Adrenal gland (tissue), 12 donors: ENCODE results near the gene GBF1. TPM values are rescaled to one million over a fixed set of nuclear protein-coding genes. Genes with fewer than 3 reads are reported as not detected.
A peak's percentile ranks its signal among the peaks of the same experiment; 100 is the strongest.

Experiments
- DNase-seq, 7 donors: peaks; one replicate each; pipeline ENCODE4 v3.0.0-alpha.2; 2019 to 2020
- H3K27ac ChIP-seq, 5 donors: fragments of 200-600 bp; sonication (generic) in 4 of 5; 1 replicate in 3 of 5; 2 replicates in 2 of 5; pipeline versions ENCODE4 v1.5.1 to v1.8.0; 2016 to 2020; ENCODE audit warnings: mild to moderate bottlenecking in 1 of 5
- H3K27me3 ChIP-seq: fragments of 200-600 bp; 2 replicates; pipeline ENCODE4 v1.8.0; 2021
- H3K36me3 ChIP-seq, 2 donors: fragments of 200-600 bp; replicated peaks in 1 of 2; 1 replicate in 1 of 2; 2 replicates in 1 of 2; pipeline versions ENCODE4 v1.5.1 to v1.8.0; 2018 to 2022
- H3K4me1 ChIP-seq, 2 donors: fragments of 200-600 bp; replicated peaks in 1 of 2; 1 replicate in 1 of 2; 2 replicates in 1 of 2; pipeline versions ENCODE4 v1.5.1 to v1.8.0; 2018 to 2021
- H3K4me3 ChIP-seq, 4 donors: fragments of 200-600 bp; sonication (generic) in 3 of 4; one replicate each; pipeline ENCODE4 v1.5.1; 2016 to 2018
- H3K9me3 ChIP-seq, 3 donors: fragments of 200-600 bp; sonication (generic) in 1 of 3; replicated peaks in 1 of 3; 1 replicate in 2 of 3; 2 replicates in 1 of 3; pipeline versions ENCODE4 v1.5.1 to v1.8.0; 2016 to 2021
- POLR2A ChIP-seq, 2 donors: fragments of 450-650 bp; IDR thresholded peaks; one replicate each; pipeline ENCODE4 v1.6.1; 2017; ENCODE audit warnings: antibody characterized with exemption in 2 of 2, mild to moderate bottlenecking in 2 of 2, moderate library complexity in 1 of 2
- WGBS, 4 donors: extraction: QIAGEN DNeasy Blood & Tissue Kit in 2 of 4; methylation state at CpG; one replicate each; pipeline versions ENCODE4 v1.1.5 to v1.1.7; 2013 to 2017; 5-methylcytosine and 5-hydroxymethylcytosine counted together
- intact Hi-C, 2 donors: fragments of 100-400 bp; cut with DNase I; formaldehyde crosslinking; loops; one replicate each; pipeline versions ENCODE4 v1.14.1 to v1.15.0; 2022 to 2023
- polyA plus RNA-seq, 3 donors: library from polyadenylated mRNA; stranded (reverse); fragments of 200-250 nt in 2 of 3; fragments of 350-450 nt in 1 of 3; fragmentation: Illumina TruSeq in 1 of 3; extraction: RNeasy Lipid Tissue Mini Kit (QIAGEN cat#74804) in 1 of 3; gene quantifications; one replicate each; pipeline ENCODE4 v1.2.3, GENCODE V29; 2013 to 2014
- total RNA-seq, 9 donors: library from RNA; depleted of rRNA in 4 of 9; stranded (reverse); fragments of >200 nt in 4 of 9; fragments of 120-200 nt in 1 of 9; fragmentation: NEBNext Ultra II Directional in 1 of 9; extraction: Animal tissue kit (Norgen Biotek cat#: 25700) in 1 of 9; gene quantifications; one replicate each; pipeline versions ENCODE4 v1.1.0 to v1.2.4, GENCODE V29; 2013 to 2023
- TF ChIP-seq, protein P1 (sequence below), 6 experiments: fragments of 450-650 bp in 4 of 6; fragments of 200-600 bp in 2 of 6; sonication (generic) in 1 of 6; IDR thresholded peaks; 1 replicate in 5 of 6; 2 replicates in 1 of 6; pipeline versions ENCODE4 v1.5.1 to v1.8.0; 2016 to 2021; ENCODE audit warnings: antibody characterized with exemption in 6 of 6, mild to moderate bottlenecking in 2 of 6, moderate library complexity in 1 of 6
- donor health status: healthy with polysubstance abuse.
- donor health status: Bipolar disorder and iron deficiency.
- donor health status: DM: yes; HTN: yes; CAD: no.
- donor health status: DM: no; HTN: no; CAD: no.
- donor health status: DM: no; HTN: no; CAD: no.
- donor health status: DM: yes; HTN: yes; CAD: no.

GBF1 gene
- total and polyA plus RNA-seq, 12 donors, result 16.4 to 46.1 (median 37.7) TPM

DNA sequence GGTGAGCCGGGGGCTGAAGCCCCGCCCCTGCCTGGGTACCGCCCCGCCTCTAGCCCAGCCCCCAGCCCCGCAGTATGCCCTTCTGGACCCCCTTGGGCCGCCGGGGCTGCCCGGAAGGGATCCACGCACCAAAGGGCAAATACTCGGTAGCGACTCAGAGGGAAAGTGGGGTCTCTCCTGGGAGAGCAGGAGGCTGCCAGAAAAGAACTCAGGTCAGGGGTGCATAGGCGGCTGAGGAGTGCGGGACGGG is 176.1 kb downstream of the GBF1 start:
- H3K36me3 ChIP-seq, result peaks cover 0 to 20% of the 10 kb centered on the region in 2 donors
- no peaks in the 10 kb centered on the region for H3K9me3 ChIP-seq
- 0 to 4% (median 0%) methylated on average over 2 to 14 of the region's 14 CpGs for WGBS, 4 donors
- H3K27me3 ChIP-seq, result no peaks in the 10 kb centered on the region
- peaks cover 28 to 32% of the 10 kb centered on the region in 2 donors for H3K4me1 ChIP-seq
- peak overlapping the region; percentile 72 to 96 (median 86) for H3K27ac ChIP-seq
- peak overlapping the region; percentile 68 to 98 (median 96) for H3K4me3 ChIP-seq
- TF ChIP-seq, protein P1, sequence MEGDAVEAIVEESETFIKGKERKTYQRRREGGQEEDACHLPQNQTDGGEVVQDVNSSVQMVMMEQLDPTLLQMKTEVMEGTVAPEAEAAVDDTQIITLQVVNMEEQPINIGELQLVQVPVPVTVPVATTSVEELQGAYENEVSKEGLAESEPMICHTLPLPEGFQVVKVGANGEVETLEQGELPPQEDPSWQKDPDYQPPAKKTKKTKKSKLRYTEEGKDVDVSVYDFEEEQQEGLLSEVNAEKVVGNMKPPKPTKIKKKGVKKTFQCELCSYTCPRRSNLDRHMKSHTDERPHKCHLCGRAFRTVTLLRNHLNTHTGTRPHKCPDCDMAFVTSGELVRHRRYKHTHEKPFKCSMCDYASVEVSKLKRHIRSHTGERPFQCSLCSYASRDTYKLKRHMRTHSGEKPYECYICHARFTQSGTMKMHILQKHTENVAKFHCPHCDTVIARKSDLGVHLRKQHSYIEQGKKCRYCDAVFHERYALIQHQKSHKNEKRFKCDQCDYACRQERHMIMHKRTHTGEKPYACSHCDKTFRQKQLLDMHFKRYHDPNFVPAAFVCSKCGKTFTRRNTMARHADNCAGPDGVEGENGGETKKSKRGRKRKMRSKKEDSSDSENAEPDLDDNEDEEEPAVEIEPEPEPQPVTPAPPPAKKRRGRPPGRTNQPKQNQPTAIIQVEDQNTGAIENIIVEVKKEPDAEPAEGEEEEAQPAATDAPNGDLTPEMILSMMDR (IDR thresholded peaks at IDR 0.05), result no peak
- TF ChIP-seq POLR2A (IDR thresholded peaks at IDR 0.05), result no peak
- intact Hi-C loops, result no loop called here
- no peak for DNase-seq

DNA sequence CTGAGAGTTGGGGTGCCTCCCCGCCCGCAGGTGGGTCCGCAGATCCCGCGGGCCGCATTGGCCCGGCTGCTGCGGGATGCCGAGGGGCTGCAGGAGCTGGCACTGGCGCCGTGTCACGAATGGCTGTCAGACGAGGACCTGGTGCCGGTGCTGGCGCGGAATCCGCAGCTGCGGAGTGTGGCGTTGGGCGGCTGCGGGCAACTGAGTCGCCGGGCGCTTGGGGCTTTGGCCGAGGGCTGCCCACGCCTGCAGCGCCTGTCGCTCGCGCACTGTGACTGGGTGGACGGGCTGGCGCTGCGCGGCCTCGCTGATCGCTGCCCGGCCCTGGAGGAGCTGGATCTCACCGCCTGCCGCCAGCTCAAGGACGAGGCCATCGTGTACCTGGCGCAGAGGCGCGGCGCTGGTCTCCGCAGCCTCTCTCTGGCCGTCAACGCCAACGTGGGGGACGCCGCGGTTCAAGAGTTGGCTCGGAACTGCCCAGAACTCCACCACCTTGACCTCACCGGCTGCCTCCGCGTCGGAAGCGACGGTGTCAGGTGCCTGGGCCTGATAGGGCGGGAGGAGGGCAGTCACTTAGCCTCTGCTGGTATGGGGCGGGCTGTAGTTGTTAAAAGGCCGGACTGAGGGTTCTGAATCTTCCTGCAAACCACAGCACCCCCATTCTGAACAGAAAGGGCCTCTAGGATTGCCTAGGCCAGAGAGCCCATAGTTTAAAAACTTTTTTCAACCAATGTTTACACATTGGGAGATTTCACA is 176.6 kb downstream of the GBF1 start:
- intact Hi-C loops, result no loop called here
- H3K27me3 ChIP-seq, result no peaks in the 10 kb centered on the region
- 0 to 1% (median 0%) methylated on average over 4 to 62 of the region's 62 CpGs for WGBS, 4 donors
- peaks cover 28 to 33% of the 10 kb centered on the region in 2 donors for H3K4me1 ChIP-seq
- peak overlapping the region; percentile 72 to 96 (median 86) for H3K27ac ChIP-seq
- H3K4me3 ChIP-seq, result peak overlapping the region; percentile 68 to 98 (median 96)
- no peaks in the 10 kb centered on the region for H3K9me3 ChIP-seq
- DNase-seq, result peak; percentile 65 to 78 (median 75)
- TF ChIP-seq POLR2A (IDR thresholded peaks at IDR 0.05), result peak; percentile 30 to 69
- TF ChIP-seq, protein P1 (IDR thresholded peaks at IDR 0.05), result no peak
- peaks cover 0 to 20% of the 10 kb centered on the region in 2 donors for H3K36me3 ChIP-seq

DNA sequence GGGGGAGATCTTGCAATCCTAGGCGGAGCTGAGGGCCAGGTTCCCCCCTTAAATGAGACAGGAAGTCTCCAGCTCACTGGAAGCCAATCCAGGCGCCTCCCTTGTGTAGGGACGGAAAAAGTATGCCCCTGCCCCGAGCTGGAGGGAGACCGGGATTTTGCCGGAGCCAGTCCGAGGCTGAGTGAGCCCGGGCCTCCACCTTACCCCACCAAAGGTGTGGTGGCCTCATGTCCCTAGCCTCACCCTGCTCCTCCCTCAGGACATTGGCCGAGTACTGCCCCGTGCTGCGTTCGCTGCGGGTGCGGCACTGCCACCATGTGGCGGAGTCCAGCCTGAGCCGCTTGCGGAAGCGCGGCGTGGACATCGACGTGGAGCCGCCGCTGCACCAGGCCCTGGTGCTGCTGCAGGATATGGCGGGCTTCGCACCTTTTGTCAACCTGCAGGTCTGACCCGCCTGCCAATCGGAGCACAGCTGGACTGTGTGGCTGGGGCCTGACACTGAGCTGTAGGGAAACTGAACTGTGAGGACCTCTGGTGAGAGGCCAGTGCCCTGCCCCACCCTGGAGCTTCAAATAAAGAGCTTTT is 177.3 kb downstream of the GBF1 start:
- Histone ChIP-seq H3K4me1 (peaks cover 28 to 39% of the 10 kb centered on the region in 2 donors), H3K4me3 (peak overlapping the region in 2 of 4 donors; percentile 96)
- TF ChIP-seq, protein P1 (IDR thresholded peaks at IDR 0.05), result peak; percentile 60 to 83 (median 70)
- TF ChIP-seq POLR2A (IDR thresholded peaks at IDR 0.05), result no peak

DNA sequence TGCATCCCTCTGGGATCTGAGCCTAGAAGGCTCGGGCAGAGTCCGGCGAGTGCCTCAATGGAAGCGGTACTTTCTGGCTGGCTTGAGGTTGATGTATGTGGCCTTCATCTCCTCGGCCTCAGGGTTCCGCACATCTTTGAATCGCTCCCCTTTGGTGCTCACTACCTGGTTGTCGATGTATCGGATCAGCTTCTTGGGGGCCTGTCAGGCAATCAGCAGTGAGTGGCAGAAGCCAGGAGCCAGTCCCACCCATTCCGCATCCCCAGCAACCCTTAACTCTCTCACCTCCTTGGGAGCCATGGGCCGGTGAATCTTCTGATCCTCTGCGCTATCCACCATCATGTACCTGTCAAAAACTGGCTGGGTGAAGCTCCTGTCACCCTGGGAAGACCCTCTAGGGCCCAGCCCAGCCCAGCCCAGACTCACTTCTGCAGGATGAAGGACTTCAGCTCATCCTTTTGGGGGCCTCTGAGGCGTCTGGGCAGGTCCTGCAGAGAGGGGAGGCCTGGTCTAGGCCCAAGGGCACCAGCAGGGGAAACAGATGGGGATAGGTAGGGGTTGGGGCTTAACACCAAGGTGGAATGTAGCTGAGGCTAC is 178.1 kb downstream of the GBF1 start:
- Histone ChIP-seq H3K27ac (peak overlapping the region in 3 of 5 donors; percentile 77 to 96 (median 91)), H3K4me1 (peaks cover 28 to 39% of the 10 kb centered on the region in 2 donors), H3K9me3 (no peaks in the 10 kb centered on the region), H3K27me3 (no peaks in the 10 kb centered on the region), H3K4me3 (no peak overlapping the region), H3K36me3 (peaks cover 0 to 20% of the 10 kb centered on the region in 2 donors)
- no peak for TF ChIP-seq POLR2A (IDR thresholded peaks at IDR 0.05)
- TF ChIP-seq, protein P1 (IDR thresholded peaks at IDR 0.05), result no peak
- peak in 1 of 7 donors; percentile 56 for DNase-seq
- intact Hi-C loops, result no loop called here
- 86 to 89% (median 87%) methylated on average over 10 to 13 of the region's 13 CpGs for WGBS, 4 donors

More for the DNA sequence above, 177.3 kb downstream of the GBF1 start:
- intact Hi-C loops, result no loop called here
- no peaks in the 10 kb centered on the region for H3K27me3 ChIP-seq
- H3K9me3 ChIP-seq, result no peaks in the 10 kb centered on the region
- whole genome bisulfite sequencing, 4 donors, result 2 to 22% (median 7%) methylated on average over 3 to 28 of the region's 28 CpGs
- H3K27ac ChIP-seq, result peak overlapping the region; percentile 72 to 96 (median 86)
- peak; percentile 80 to 91 (median 85) for DNase-seq
- peaks cover 0 to 20% of the 10 kb centered on the region in 2 donors for H3K36me3 ChIP-seq
